HG02852 (cell line): Measurements from ENCODE around the gene CDH4.

Experiments
- ATAC-seq: cut with Tn5 transposase; IDR thresholded peaks from one replicate; pipeline ENCODE4 v1.9.1; 2021; ENCODE audit warnings: mild to moderate bottlenecking, moderate library complexity; ENCODE audit not compliant: unreplicated experiment

The CDH4 gene

GRCh38 chr20:61543931-61544745 is 292.1 kb downstream of the CDH4 start:
- no peak for ATAC-seq

GRCh38 chr20:61544910-61545889 is 293.1 kb downstream of the CDH4 start:
- no peak for ATAC-seq

GRCh38 chr20:61546641-61547040 is 294.6 kb downstream of the CDH4 start:
- ATAC-seq = no peak

GRCh38 chr20:61548069-61548468 is 296.0 kb downstream of the CDH4 start:
- ATAC-seq = no peak

- ATAC-seq = no peak
These were observed 297.8 kb downstream of the CDH4 start for GRCh38 chr20:61549865-61550264.

- no peak for ATAC-seq
These were observed 299.3 kb downstream of the CDH4 start for GRCh38 chr20:61551401-61551800.

- no peak for ATAC-seq
These were observed 302.6 kb downstream of the CDH4 start for GRCh38 chr20:61554617-61555016.

- no peak for ATAC-seq
These were observed 303.5 kb downstream of the CDH4 start for GRCh38 chr20:61555566-61555965.

- no peak for ATAC-seq
These were observed 304.1 kb downstream of the CDH4 start for GRCh38 chr20:61556111-61556510.

GRCh38 chr20:61556673-61557072 is 304.6 kb downstream of the CDH4 start:
- no peak for ATAC-seq

GRCh38 chr20:61557621-61558020 is 305.6 kb downstream of the CDH4 start:
- ATAC-seq = no peak

- no peak for ATAC-seq
These were observed 306.7 kb downstream of the CDH4 start for GRCh38 chr20:61558726-61559125.

GRCh38 chr20:61559706-61560315 is 307.8 kb downstream of the CDH4 start:
- no peak for ATAC-seq

GRCh38 chr20:61560361-61560853 is 308.3 kb downstream of the CDH4 start:
- ATAC-seq = no peak

- ATAC-seq = no peak
These were observed 309.2 kb downstream of the CDH4 start for GRCh38 chr20:61561111-61561830.

- ATAC-seq = no peak
These were observed 310.4 kb downstream of the CDH4 start for GRCh38 chr20:61562491-61562890.

- ATAC-seq = no peak
These were observed 310.9 kb downstream of the CDH4 start for GRCh38 chr20:61562897-61563504.

- no peak for ATAC-seq
These were observed 312.6 kb downstream of the CDH4 start for GRCh38 chr20:61564628-61565027.

- no peak for ATAC-seq
These were observed 313.7 kb downstream of the CDH4 start for GRCh38 chr20:61565791-61566190.

- no peak for ATAC-seq
These were observed 314.6 kb downstream of the CDH4 start for GRCh38 chr20:61566691-61567090.
